Measurements from ENCODE around the gene IPPK. TPM values are rescaled to one million over a fixed set of nuclear protein-coding genes. Genes with fewer than 3 reads are reported as not detected.

IPPK gene
- total RNA-seq, 1 experiment from 2014 or later: 15.4 TPM

DNA sequence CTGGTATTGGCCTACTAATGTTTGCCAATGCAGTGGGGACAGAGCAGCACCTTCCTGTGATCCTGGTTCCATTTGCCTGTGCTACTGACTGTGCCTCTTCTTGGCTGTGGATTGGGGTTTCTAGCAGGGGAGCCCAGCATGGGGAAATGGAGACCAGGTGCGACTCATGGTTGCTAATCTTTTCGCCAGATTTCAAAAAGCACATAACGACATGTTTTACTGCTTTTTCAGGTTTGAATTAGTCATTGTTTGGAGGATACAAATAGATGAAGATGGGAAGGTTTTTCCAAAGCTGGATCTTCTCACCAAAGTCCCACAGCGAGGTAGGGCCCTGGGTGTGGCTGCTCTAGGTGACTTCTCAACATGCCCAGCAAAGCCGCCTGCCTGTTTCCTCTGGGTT lies 57.6 kb downstream of the IPPK start (continued):
- TF ChIP-seq, protein P1, sequence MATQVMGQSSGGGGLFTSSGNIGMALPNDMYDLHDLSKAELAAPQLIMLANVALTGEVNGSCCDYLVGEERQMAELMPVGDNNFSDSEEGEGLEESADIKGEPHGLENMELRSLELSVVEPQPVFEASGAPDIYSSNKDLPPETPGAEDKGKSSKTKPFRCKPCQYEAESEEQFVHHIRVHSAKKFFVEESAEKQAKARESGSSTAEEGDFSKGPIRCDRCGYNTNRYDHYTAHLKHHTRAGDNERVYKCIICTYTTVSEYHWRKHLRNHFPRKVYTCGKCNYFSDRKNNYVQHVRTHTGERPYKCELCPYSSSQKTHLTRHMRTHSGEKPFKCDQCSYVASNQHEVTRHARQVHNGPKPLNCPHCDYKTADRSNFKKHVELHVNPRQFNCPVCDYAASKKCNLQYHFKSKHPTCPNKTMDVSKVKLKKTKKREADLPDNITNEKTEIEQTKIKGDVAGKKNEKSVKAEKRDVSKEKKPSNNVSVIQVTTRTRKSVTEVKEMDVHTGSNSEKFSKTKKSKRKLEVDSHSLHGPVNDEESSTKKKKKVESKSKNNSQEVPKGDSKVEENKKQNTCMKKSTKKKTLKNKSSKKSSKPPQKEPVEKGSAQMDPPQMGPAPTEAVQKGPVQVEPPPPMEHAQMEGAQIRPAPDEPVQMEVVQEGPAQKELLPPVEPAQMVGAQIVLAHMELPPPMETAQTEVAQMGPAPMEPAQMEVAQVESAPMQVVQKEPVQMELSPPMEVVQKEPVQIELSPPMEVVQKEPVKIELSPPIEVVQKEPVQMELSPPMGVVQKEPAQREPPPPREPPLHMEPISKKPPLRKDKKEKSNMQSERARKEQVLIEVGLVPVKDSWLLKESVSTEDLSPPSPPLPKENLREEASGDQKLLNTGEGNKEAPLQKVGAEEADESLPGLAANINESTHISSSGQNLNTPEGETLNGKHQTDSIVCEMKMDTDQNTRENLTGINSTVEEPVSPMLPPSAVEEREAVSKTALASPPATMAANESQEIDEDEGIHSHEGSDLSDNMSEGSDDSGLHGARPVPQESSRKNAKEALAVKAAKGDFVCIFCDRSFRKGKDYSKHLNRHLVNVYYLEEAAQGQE (IDR thresholded peaks at IDR 0.05; ENCODE audit: low read depth): no peak

DNA sequence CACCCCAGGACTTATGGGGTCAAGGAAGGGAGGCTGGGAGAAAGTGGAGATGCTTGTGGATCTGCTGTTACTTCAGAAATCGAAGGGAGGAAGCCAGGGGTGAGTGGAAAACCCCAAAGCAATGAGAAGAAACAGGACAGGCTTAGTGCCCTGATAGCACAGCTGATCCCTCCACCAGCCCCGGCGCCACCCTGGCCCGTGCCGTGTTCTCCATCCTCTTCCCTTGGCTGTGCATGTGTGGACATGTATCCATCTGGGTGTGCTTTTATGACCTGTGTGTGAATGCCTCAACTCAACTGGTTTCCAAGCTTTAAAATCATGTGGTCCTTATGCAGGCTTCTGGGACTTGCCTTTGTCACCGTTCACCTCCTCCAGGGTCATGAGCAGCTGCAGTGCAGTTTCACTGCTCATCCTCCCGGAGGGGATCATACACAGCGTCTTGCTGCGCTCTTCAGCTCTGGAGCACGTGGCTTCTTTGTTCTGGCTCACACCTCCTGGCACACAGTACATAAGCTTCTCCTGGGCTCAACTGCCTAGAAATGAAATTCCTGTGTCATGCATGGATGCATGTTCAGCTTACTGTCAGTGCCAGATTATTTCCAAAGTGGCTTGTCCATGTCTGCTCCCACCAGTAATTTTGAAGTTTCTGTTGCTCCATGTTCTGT lies 58.2 kb downstream of the IPPK start:
- H3K9ac ChIP-seq (ENCODE audit: low read length): no peak overlapping the region
- H3K4me2 ChIP-seq (ENCODE audit: low read length): no peak overlapping the region
- DNase-seq (ENCODE audit: low read depth, low spot score): no peak
- ChIA-PET CTCF (no interaction called here), RAD21 (ENCODE audit: low non-redundant PET in 1 of 2, low total read pairs in 2 of 2, uncharacterized antibody in 2 of 2, unreplicated experiment in 2 of 2) (no interaction called here), POLR2A (no interaction called here)
- no peaks in the 10 kb centered on the region for H3K79me2 ChIP-seq (ENCODE audit: insufficient read depth, low read length)
- no peaks in the 10 kb centered on the region for H4K20me1 ChIP-seq (ENCODE audit: insufficient read depth)
- H2AFZ ChIP-seq (ENCODE audit: low read depth, low read length, poor library complexity, severe bottlenecking): no peak overlapping the region
- TF ChIP-seq RAD21 (IDR thresholded peaks at IDR 0.05; ENCODE audit: low read depth) (no peak), CBX3 (IDR thresholded peaks at IDR 0.05; ENCODE audit: low read depth) (no peak), POLR2A (IDR thresholded peaks at IDR 0.05; ENCODE audit: borderline replicate concordance, extremely low read depth, insufficient read depth, insufficient read length) (no peak), YY1 (IDR thresholded peaks at IDR 0.05; ENCODE audit: extremely low read depth, insufficient replicate concordance, low read depth, low read length) (no peak), FOSL1 (IDR thresholded peaks at IDR 0.05; ENCODE audit: low read depth) (no peak), EZH2phosphoT487 (IDR thresholded peaks at IDR 0.05; ENCODE audit: borderline replicate concordance) (no peak), ELF1 (IDR thresholded peaks at IDR 0.05; ENCODE audit: borderline replicate concordance, low read depth) (no peak), JUND (IDR thresholded peaks at IDR 0.05) (no peak)
- TF ChIP-seq, protein P2, sequence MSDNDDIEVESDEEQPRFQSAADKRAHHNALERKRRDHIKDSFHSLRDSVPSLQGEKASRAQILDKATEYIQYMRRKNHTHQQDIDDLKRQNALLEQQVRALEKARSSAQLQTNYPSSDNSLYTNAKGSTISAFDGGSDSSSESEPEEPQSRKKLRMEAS (IDR thresholded peaks at IDR 0.05): no peak
- H3K4me3 ChIP-seq (replicated peaks in 1 of 2; ENCODE audit: low read depth in 1 of 2, low read length in 2 of 2): no peak overlapping the region
- H3K9me2 ChIP-seq (ENCODE audit: insufficient read depth): no peaks in the 10 kb centered on the region
- intact Hi-C loops (cut with micrococcal nuclease): no loop called here
- H3K9me3 ChIP-seq (ENCODE audit: control insufficient read depth in 1 of 2, insufficient read depth in 1 of 2, low read depth in 1 of 2, low read length in 2 of 2): no peaks in the 10 kb centered on the region
- peaks cover 0 to 4% of the 10 kb centered on the region in 2 experiments; a peak in 2 of 4 replicates for H3K36me3 ChIP-seq (ENCODE audit: control insufficient read depth in 1 of 2, insufficient read depth in 2 of 2, low read length in 2 of 2)
- ATAC-seq: no peak
- no peak overlapping the region for H3K27ac ChIP-seq (ENCODE audit: low read depth, low read length)
- H3K4me1 ChIP-seq (ENCODE audit: control insufficient read depth in 1 of 2, insufficient read depth in 2 of 2, low read length in 2 of 2): no peaks in the 10 kb centered on the region
- H3K27me3 ChIP-seq (ENCODE audit: insufficient read depth, low read length): no peaks in the 10 kb centered on the region
- no TSS peak for BruUV-seq (replicated peaks)

Data from HCT116 (cell line).